ENCODE measurements around the gene KRT2. TPM values are rescaled to one million over a fixed set of nuclear protein-coding genes. Genes with fewer than 3 reads are reported as not detected.

KRT2 gene
- total and polyA plus RNA-seq, 2 donors (not counting 3 experiments of a cell fraction or from before 2014, with no cell fraction given) = not detected

DNA sequence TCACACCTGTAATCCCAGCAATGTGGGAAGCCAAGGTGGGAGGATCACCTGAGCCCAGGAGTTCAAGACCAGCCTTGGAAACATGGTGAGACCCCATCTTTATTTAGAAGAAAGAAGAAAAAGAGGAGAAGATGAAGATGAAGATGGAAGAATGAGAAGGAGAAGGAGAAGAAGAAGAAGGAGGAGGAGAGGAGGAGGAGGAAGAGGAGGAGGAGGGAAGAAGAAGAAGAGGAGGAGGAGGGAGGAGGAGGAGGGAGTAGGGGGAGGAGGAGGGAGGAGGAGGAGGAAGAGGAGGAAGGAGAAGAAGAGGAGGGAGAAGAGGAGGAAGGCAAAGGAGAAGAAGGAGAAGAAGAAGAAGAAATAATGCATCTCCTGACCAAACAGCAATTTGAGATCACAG is 37.2 kb upstream of the KRT2 start:
- no peak for TF ChIP-seq MYC (IDR thresholded peaks at IDR 0.05; ENCODE audit: low read depth, low read length)
- TF ChIP-seq POLR2A (IDR thresholded peaks at IDR 0.05; ENCODE audit: low read depth, low read length) = no peak
- TF ChIP-seq, protein P1, sequence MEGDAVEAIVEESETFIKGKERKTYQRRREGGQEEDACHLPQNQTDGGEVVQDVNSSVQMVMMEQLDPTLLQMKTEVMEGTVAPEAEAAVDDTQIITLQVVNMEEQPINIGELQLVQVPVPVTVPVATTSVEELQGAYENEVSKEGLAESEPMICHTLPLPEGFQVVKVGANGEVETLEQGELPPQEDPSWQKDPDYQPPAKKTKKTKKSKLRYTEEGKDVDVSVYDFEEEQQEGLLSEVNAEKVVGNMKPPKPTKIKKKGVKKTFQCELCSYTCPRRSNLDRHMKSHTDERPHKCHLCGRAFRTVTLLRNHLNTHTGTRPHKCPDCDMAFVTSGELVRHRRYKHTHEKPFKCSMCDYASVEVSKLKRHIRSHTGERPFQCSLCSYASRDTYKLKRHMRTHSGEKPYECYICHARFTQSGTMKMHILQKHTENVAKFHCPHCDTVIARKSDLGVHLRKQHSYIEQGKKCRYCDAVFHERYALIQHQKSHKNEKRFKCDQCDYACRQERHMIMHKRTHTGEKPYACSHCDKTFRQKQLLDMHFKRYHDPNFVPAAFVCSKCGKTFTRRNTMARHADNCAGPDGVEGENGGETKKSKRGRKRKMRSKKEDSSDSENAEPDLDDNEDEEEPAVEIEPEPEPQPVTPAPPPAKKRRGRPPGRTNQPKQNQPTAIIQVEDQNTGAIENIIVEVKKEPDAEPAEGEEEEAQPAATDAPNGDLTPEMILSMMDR (IDR thresholded peaks at IDR 0.05; ENCODE audit: extremely low read depth in 1 of 2, insufficient read depth in 1 of 2, low read depth in 1 of 2, low read length in 2 of 2) = no peak
- no peak for TF ChIP-seq FOS (IDR thresholded peaks at IDR 0.05; ENCODE audit: borderline replicate concordance, insufficient read depth, low read length)
- TF ChIP-seq POLR2AphosphoS5 (IDR thresholded peaks at IDR 0.05; ENCODE audit: insufficient read depth, low read depth, low read length) = no peak
- TF ChIP-seq, protein P2, sequence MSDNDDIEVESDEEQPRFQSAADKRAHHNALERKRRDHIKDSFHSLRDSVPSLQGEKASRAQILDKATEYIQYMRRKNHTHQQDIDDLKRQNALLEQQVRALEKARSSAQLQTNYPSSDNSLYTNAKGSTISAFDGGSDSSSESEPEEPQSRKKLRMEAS (IDR thresholded peaks at IDR 0.05; ENCODE audit: insufficient read depth, insufficient read length) = no peak
- no peak for TF ChIP-seq GATA2 (IDR thresholded peaks at IDR 0.05; ENCODE audit: insufficient read depth, insufficient read length, low read depth, low read length)
- TF ChIP-seq JUN (IDR thresholded peaks at IDR 0.05; ENCODE audit: borderline replicate concordance, insufficient read depth, insufficient read length, low read depth) = no peak
- no peak for TF ChIP-seq EZH2 (IDR thresholded peaks at IDR 0.05; ENCODE audit: borderline replicate concordance, low read depth, low read length, severe bottlenecking)
- no peak for DNase-seq (ENCODE audit: low read depth, low spot score)
- no peak for FAIRE-seq
- peaks cover 25 to 40% of the 10 kb centered on the region in 2 experiments for H3K27me3 ChIP-seq (ENCODE audit: control insufficient read depth in 2 of 2, insufficient read depth in 2 of 2, low read length in 2 of 2)
- no peaks in the 10 kb centered on the region for H3K79me2 ChIP-seq (ENCODE audit: control insufficient read depth, insufficient read depth, low read length)
- intact Hi-C loops (cut with micrococcal nuclease) (no loop called here), dilution Hi-C loops (cut with MboI; ENCODE audit: extremely low pct_ligation_motif_present, low sequenced_read_pairs) (no loop called here)
- no peak overlapping the region for H3K9ac ChIP-seq (replicated peaks; ENCODE audit: extremely low read depth, insufficient read depth, low read length)
- no peaks in the 10 kb centered on the region for H3K4me1 ChIP-seq (ENCODE audit: control insufficient read depth, extremely low read depth, insufficient read depth, low read length)
- H3K9me1 ChIP-seq (replicated peaks; ENCODE audit: control insufficient read depth, extremely low read depth, insufficient read depth, low read length) = no peaks in the 10 kb centered on the region
- H3K27ac ChIP-seq (ENCODE audit: insufficient read depth, low read depth, low read length) = no peak overlapping the region
- no peaks in the 10 kb centered on the region for H3K36me3 ChIP-seq (ENCODE audit: control insufficient read depth in 2 of 2, extremely low read depth in 1 of 2, insufficient read depth in 2 of 2, low read length in 2 of 2)
- no peak overlapping the region for H3K4me2 ChIP-seq (ENCODE audit: insufficient read depth, low read length)
- no peaks in the 10 kb centered on the region for H3K9me3 ChIP-seq (replicated peaks; ENCODE audit: control insufficient read depth, insufficient read depth, low read length)
- ChIA-PET POLR2A (no interaction called here), CTCF (interaction anchor here (1.0 kb wide), 1 partner anchor 176 kb away, joined by 3 read pairs; no protein-coding TSS in a partner anchor)
- H2AFZ ChIP-seq (ENCODE audit: low read depth, low read length) = no peak overlapping the region
- BruUV-seq (replicated peaks) = no TSS peak
- no peak overlapping the region for H3K4me3 ChIP-seq (replicated peaks in 1 of 3; ENCODE audit: insufficient read depth in 1 of 3, low read depth in 1 of 3, low read length in 3 of 3)
- H4K20me1 ChIP-seq (replicated peaks; ENCODE audit: control insufficient read depth, extremely low read depth, insufficient read depth, low read length) = no peaks in the 10 kb centered on the region

All from endothelial cell of umbilical vein (primary cell).